Stimulated activated CD4-positive, alpha-beta T cell treated with anti-CD3 and anti-CD28 coated beads, Interleukin-1b, Interleukin-23, amount 100 ng/mL, for 1 hour (primary cell): ENCODE measurements around the gene VDAC2.
"Not testable (repeated sequence)": the region's sequence is repeated elsewhere in the genome, so short reads cannot be mapped to it uniquely, and the experiment has no call there.

ENCODE experiments used
- DNase-seq, 2 donors: peaks; one replicate each; pipeline ENCODE4 v3.0.0-alpha.2; 2020; ENCODE audit warnings: low read depth in 2 of 2

The VDAC2 gene

GRCh38 chr10:75210282-75211006 is at the start of gene VDAC2:
Gene VDAC2, plus strand, starts transcription at chr10:75210796. Its CDS starts 363 bp downstream, at chr10:75211159.
- peak; percentile 91 to 93 for DNase-seq

GRCh38 chr10:75165684-75166622 is 44.6 kb upstream of the VDAC2 start:
- no peak for DNase-seq

- no peak for DNase-seq
Measured at GRCh38 chr10:75166623-75166972, 44.0 kb upstream of the VDAC2 start.

GRCh38 chr10:75168275-75168674 is 42.3 kb upstream of the VDAC2 start:
- DNase-seq, result no peak

GRCh38 chr10:75170215-75170614 is 40.4 kb upstream of the VDAC2 start:
- DNase-seq, result no peak

- DNase-seq, result no peak
Measured at GRCh38 chr10:75175046-75175445, 35.5 kb upstream of the VDAC2 start.

GRCh38 chr10:75176046-75176445 is 34.5 kb upstream of the VDAC2 start:
- DNase-seq, result no peak

- no peak for DNase-seq
Measured at GRCh38 chr10:75176736-75177135, 33.9 kb upstream of the VDAC2 start.

- no peak for DNase-seq
Measured at GRCh38 chr10:75179657-75180177, 30.9 kb upstream of the VDAC2 start.

GRCh38 chr10:75180592-75180991 is 30.0 kb upstream of the VDAC2 start:
- no peak for DNase-seq

- no peak for DNase-seq
Measured at GRCh38 chr10:75181073-75181472, 29.5 kb upstream of the VDAC2 start.

GRCh38 chr10:75186310-75186709 is 24.3 kb upstream of the VDAC2 start:
- no peak for DNase-seq

GRCh38 chr10:75187961-75188426 is 22.6 kb upstream of the VDAC2 start:
- peak; percentile 15 to 33 for DNase-seq

GRCh38 chr10:75188522-75188921 is 22.1 kb upstream of the VDAC2 start:
- not testable (repeated sequence) for DNase-seq

GRCh38 chr10:75189266-75190096 is 21.1 kb upstream of the VDAC2 start:
- no peak for DNase-seq

GRCh38 chr10:75191821-75192568 is 18.6 kb upstream of the VDAC2 start:
- no peak for DNase-seq

- not testable (repeated sequence) for DNase-seq
Measured at GRCh38 chr10:75194625-75195024, 16.0 kb upstream of the VDAC2 start.

GRCh38 chr10:75195035-75195763 is 15.4 kb upstream of the VDAC2 start:
- no peak for DNase-seq

GRCh38 chr10:75197066-75197465 is 13.5 kb upstream of the VDAC2 start:
- no peak for DNase-seq

- no peak for DNase-seq
Measured at GRCh38 chr10:75197906-75198305, 12.7 kb upstream of the VDAC2 start.
